DOHH2 (cell line): Measurements from ENCODE around the gene SCNN1B.
"Not testable (repeated sequence)": the region's sequence is repeated elsewhere in the genome, so short reads cannot be mapped to it uniquely, and the experiment has no call there.

Experiments
- CTCF ChIP-seq: fragments of 200-600 bp; sonication (generic); IDR thresholded peaks from one replicate; pipeline ENCODE4 v1.5.1; 2014; ENCODE audit warnings: antibody characterized with exemption, mild to moderate bottlenecking, low read depth, low read length; ENCODE audit not compliant: poor library complexity, severe bottlenecking
- EZH2phosphoT487 ChIP-seq: fragments of 200-600 bp; sonication (generic); IDR thresholded peaks from 2 replicates; pipeline ENCODE4 v1.6.1; 2017; ENCODE audit warnings: borderline replicate concordance, mild to moderate bottlenecking, antibody characterized with exemption, low read length, moderate library complexity, mixed read lengths

GRCh38 chr16:23381702-23382101, 79.6 kb downstream of the SCNN1B start:
- not testable (repeated sequence) for TF ChIP-seq CTCF, EZH2phosphoT487
